ENCODE results near the gene CCNQ.

The CCNQ gene

DNA sequence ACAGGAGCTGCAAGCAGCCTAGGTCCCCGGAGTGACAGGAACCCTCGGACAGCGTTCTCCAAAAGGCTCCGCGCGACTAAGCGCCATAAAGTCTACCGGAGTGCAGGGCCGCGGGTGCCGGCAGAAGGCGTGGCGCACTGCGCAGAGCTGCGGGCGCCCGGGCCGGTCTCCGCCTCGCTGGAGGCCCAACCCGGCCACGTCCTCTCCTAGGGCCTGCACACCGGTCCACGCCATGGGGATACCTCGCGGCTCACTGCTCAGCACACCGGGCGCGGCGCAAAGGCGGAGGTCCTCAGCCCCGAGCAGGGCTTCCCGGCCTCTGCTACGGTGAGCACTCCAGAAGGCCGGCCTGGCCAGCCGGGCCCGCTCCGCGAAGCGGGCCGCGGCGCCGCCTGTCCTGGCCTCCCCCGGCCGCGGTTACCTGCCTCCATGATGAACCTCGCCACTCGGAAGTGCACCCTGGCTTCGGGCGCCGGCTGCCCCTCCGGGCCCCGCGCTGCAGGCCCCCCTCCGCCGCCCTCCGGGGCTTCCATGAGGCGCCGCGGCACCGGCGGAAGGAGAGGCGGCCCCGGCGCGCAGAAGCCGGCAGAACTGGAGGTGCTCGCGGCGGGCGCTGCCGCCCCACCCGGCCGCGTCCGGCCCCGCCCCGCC, at the start of gene CCNQ (continued):
- TF ChIP-seq ZNF133 (tag by site-specific recombination; IDR thresholded peaks at IDR 0.05) (no peak), KLF16 (tag by site-specific recombination; IDR thresholded peaks at IDR 0.05) (0 out of 2 replicates have a peak, but pooled peaks have one; percentile 42)
- TF ChIP-seq, protein P1, sequence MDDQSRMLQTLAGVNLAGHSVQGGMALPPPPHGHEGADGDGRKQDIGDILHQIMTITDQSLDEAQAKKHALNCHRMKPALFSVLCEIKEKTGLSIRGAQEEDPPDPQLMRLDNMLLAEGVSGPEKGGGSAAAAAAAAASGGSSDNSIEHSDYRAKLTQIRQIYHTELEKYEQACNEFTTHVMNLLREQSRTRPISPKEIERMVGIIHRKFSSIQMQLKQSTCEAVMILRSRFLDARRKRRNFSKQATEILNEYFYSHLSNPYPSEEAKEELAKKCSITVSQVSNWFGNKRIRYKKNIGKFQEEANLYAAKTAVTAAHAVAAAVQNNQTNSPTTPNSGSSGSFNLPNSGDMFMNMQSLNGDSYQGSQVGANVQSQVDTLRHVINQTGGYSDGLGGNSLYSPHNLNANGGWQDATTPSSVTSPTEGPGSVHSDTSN (CRISPR knock-in tag; IDR thresholded peaks at IDR 0.05) = no peak
- TF ChIP-seq, protein P2, sequence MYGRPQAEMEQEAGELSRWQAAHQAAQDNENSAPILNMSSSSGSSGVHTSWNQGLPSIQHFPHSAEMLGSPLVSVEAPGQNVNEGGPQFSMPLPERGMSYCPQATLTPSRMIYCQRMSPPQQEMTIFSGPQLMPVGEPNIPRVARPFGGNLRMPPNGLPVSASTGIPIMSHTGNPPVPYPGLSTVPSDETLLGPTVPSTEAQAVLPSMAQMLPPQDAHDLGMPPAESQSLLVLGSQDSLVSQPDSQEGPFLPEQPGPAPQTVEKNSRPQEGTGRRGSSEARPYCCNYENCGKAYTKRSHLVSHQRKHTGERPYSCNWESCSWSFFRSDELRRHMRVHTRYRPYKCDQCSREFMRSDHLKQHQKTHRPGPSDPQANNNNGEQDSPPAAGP (tag by site-specific recombination; IDR thresholded peaks at IDR 0.05) = peak; percentile 31; the same call in 1 of the 2 replicates
- TF ChIP-seq, protein P3, sequence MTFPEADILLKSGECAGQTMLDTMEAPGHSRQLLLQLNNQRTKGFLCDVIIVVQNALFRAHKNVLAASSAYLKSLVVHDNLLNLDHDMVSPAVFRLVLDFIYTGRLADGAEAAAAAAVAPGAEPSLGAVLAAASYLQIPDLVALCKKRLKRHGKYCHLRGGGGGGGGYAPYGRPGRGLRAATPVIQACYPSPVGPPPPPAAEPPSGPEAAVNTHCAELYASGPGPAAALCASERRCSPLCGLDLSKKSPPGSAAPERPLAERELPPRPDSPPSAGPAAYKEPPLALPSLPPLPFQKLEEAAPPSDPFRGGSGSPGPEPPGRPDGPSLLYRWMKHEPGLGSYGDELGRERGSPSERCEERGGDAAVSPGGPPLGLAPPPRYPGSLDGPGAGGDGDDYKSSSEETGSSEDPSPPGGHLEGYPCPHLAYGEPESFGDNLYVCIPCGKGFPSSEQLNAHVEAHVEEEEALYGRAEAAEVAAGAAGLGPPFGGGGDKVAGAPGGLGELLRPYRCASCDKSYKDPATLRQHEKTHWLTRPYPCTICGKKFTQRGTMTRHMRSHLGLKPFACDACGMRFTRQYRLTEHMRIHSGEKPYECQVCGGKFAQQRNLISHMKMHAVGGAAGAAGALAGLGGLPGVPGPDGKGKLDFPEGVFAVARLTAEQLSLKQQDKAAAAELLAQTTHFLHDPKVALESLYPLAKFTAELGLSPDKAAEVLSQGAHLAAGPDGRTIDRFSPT (tag by site-specific recombination; IDR thresholded peaks at IDR 0.05) = no peak

DNA sequence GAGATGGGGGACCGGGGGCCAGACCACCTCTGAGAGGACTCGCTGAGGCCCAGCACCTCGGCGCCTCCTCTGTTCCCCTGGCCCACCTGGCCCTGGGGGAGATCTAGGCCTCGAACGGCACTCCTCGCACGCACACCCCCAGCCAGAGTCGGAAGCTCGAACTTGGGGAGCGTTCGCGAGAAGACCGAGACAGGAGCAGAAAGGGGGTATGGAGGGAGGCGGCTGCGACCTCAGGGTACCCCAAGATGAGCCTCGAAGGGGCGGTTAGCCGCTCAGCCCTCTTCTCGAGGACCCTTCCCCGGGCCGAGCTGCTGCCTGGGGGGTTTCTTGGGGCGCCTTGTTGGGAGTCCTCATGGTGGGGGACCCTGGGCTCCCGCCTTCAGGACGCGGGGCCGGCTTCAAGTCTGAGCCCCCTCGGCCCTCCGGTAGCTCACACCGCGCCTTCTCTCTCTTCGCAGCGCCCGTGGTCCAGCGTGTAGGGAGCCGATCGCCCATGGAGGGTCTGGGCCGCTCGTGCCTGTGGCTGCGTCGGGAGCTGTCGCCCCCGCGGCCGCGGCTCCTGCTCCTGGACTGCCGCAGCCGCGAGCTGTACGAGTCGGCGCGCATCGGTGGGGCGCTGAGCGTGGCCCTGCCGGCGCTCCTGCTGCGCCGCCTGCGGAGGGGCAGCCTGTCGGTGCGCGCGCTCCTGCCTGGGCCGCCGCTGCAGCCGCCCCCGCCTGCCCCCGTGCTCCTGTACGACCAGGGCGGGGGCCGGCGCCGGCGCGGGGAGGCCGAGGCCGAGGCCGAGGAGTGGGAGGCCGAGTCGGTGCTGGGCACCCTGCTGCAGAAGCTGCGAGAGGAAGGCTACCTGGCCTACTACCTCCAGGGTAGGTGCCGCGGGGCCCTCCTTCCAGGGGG, 48.8 kb upstream of the CCNQ start:
- Histone ChIP-seq H3K36me3 (ENCODE audit: control insufficient read depth in 2 of 2, insufficient read depth in 1 of 2, low read length in 2 of 2) (no peaks in the 10 kb centered on the region), H3K4me3 (ENCODE audit: low read depth, low read length) (no peak overlapping the region), H3K9me3 (ENCODE audit: control insufficient read depth, insufficient read depth, low read depth, low read length) (no peaks in the 10 kb centered on the region), H3K4me1 (ENCODE audit: control insufficient read depth, insufficient read depth, low read length) (peaks cover 2% of the 10 kb centered on the region; the same call in 1 of the 2 replicates), H3K27ac (ENCODE audit: extremely low read depth, low read depth, low read length) (no peak overlapping the region)
- CTCF ChIA-PET = interaction anchor here (0.7 to 1.8 kb wide), 9 partner anchors 11 to 198 kb away, joined by 3 to 7 read pairs (median 4); no protein-coding TSS in a partner anchor
- TF ChIP-seq ZNF350 (tag by site-specific recombination; IDR thresholded peaks at IDR 0.05) = no peak
- TF ChIP-seq, protein P4, sequence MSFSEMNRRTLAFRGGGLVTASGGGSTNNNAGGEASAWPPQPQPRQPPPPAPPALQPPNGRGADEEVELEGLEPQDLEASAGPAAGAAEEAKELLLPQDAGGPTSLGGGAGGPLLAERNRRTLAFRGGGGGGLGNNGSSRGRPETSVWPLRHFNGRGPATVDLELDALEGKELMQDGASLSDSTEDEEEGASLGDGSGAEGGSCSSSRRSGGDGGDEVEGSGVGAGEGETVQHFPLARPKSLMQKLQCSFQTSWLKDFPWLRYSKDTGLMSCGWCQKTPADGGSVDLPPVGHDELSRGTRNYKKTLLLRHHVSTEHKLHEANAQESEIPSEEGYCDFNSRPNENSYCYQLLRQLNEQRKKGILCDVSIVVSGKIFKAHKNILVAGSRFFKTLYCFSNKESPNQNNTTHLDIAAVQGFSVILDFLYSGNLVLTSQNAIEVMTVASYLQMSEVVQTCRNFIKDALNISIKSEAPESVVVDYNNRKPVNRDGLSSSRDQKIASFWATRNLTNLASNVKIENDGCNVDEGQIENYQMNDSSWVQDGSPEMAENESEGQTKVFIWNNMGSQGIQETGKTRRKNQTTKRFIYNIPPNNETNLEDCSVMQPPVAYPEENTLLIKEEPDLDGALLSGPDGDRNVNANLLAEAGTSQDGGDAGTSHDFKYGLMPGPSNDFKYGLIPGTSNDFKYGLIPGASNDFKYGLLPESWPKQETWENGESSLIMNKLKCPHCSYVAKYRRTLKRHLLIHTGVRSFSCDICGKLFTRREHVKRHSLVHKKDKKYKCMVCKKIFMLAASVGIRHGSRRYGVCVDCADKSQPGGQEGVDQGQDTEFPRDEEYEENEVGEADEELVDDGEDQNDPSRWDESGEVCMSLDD (tag by site-specific recombination; IDR thresholded peaks at IDR 0.05) = 0 out of 2 replicates have a peak, but pooled peaks have one; percentile 15
- POLR2A ChIA-PET = interaction anchor here (0.6 kb wide), 1 partner anchor 73 kb away, joined by 3 read pairs; no protein-coding TSS in a partner anchor

DNA sequence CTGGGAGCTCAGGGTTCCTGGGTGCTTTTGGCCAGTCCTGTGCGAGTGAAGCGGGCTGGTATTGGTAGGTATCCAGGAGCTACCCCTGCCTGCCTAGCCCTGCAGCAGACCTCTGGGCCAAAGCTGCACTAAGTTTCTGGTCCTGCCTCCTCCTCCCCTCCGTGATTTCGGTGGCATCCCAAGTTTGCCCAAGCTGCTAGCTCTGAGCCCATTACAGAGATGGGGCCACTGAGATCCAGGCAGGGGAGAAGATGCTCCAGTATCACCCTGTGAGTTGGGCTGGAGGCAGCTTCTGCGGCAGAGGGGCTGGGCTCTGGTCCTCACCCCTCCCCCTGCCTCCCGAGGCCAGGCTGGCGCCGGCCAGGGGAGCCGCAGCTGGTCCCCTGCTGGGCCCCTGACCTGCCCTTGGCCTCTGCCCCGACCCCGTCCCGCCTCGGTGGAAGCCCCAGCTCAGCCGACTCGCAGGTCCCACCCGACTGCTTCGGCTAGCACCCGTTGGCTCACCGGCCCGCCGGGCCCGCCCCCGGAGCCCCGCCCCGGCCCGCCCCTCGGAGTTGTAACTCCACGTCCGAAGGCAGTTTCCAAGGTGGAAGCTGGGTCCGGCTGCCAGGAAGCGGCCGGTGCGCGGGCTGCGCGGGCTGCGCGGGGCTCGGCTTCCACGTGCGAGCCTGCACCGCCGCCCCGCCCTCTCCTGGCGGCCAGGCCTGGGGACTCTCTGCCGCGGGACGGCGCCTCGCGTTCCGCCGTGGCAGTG, 47.9 kb upstream of the CCNQ start, which contains the start of gene DUSP9:
Gene DUSP9, plus strand, starts transcription at position 584 of the 754 bp plus-strand sequence. CDS start 751 bp downstream, outside the sequence.
- H3K27ac ChIP-seq (ENCODE audit: extremely low read depth, low read depth, low read length) = no peak within 1 kb of the TSS
- no peaks in the 10 kb centered on the region for H3K36me3 ChIP-seq (ENCODE audit: control insufficient read depth in 2 of 2, insufficient read depth in 1 of 2, low read length in 2 of 2)
- POLR2A ChIA-PET = interaction anchor here (0.6 to 1.4 kb wide), 3 partner anchors 47 to 74 kb away, joined by 3 to 4 read pairs (median 4); partner anchors contain the start of gene CCNQ
- CTCF ChIA-PET = interaction anchor here (0.6 to 2.5 kb wide), 15 partner anchors 9 to 704 kb away, joined by 3 to 24 read pairs (median 3); no protein-coding TSS in a partner anchor
- no peaks in the 10 kb centered on the region for H3K9me3 ChIP-seq (ENCODE audit: control insufficient read depth, insufficient read depth, low read depth, low read length)
- peaks cover 3% of the 10 kb centered on the region; the same call in 1 of the 2 replicates for H3K4me1 ChIP-seq (ENCODE audit: control insufficient read depth, insufficient read depth, low read length)
- no peak within 1 kb of the TSS for H3K4me3 ChIP-seq (ENCODE audit: low read depth, low read length)
- TF ChIP-seq ZNF501 (tag by site-specific recombination; IDR thresholded peaks at IDR 0.05) (no peak), ZNF146 (tag by site-specific recombination; IDR thresholded peaks at IDR 0.05) (no peak), KLF8 (tag by site-specific recombination; IDR thresholded peaks at IDR 0.05) (peak; percentile 31; the same call in 1 of the 2 replicates), SP2 (tag by site-specific recombination; IDR thresholded peaks at IDR 0.05) (peak; percentile 62), ZBTB1 (tag by site-specific recombination; IDR thresholded peaks at IDR 0.05) (no peak), ZNF629 (tag by site-specific recombination; IDR thresholded peaks at IDR 0.05) (no peak), GLIS1 (tag by site-specific recombination; IDR thresholded peaks at IDR 0.05) (peak; percentile 30; the same call in 1 of the 2 replicates), KLF9 (tag by site-specific recombination; IDR thresholded peaks at IDR 0.05; ENCODE audit: low read depth) (peak; percentile 55), SP3 (tag by site-specific recombination; IDR thresholded peaks at IDR 0.05) (0 out of 2 replicates have a peak, but pooled peaks have one; percentile 36), ZBTB17 (tag by site-specific recombination; IDR thresholded peaks at IDR 0.05) (0 out of 2 replicates have a peak, but pooled peaks have one; percentile 13)
- TF ChIP-seq, protein P5, sequence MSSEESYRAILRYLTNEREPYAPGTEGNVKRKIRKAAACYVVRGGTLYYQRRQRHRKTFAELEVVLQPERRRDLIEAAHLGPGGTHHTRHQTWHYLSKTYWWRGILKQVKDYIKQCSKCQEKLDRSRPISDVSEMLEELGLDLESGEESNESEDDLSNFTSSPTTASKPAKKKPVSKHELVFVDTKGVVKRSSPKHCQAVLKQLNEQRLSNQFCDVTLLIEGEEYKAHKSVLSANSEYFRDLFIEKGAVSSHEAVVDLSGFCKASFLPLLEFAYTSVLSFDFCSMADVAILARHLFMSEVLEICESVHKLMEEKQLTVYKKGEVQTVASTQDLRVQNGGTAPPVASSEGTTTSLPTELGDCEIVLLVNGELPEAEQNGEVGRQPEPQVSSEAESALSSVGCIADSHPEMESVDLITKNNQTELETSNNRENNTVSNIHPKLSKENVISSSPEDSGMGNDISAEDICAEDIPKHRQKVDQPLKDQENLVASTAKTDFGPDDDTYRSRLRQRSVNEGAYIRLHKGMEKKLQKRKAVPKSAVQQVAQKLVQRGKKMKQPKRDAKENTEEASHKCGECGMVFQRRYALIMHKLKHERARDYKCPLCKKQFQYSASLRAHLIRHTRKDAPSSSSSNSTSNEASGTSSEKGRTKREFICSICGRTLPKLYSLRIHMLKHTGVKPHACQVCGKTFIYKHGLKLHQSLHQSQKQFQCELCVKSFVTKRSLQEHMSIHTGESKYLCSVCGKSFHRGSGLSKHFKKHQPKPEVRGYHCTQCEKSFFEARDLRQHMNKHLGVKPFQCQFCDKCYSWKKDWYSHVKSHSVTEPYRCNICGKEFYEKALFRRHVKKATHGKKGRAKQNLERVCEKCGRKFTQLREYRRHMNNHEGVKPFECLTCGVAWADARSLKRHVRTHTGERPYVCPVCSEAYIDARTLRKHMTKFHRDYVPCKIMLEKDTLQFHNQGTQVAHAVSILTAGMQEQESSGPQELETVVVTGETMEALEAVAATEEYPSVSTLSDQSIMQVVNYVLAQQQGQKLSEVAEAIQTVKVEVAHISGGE (tag by site-specific recombination; conservative IDR thresholded peaks at IDR 0.05; ENCODE audit: low read depth) = no peak
